Testis (tissue), 2 donors: ENCODE results near the gene FRMPD4.

Source experiments
- POLR2A ChIP-seq: fragments of 450-650 bp; IDR thresholded peaks from one replicate; pipeline ENCODE4 v1.6.1; 2017; ENCODE audit warnings: antibody characterized with exemption, mild to moderate bottlenecking, moderate library complexity
- TF ChIP-seq, protein P1 (sequence below), 3 experiments: fragments of 450-650 bp in 2 of 3; fragments of 200-600 bp in 1 of 3; sonication (generic) in 1 of 3; IDR thresholded peaks; one replicate each; pipeline ENCODE4 v1.5.1; 2016 to 2019; ENCODE audit warnings: antibody characterized with exemption in 3 of 3, mild to moderate bottlenecking in 2 of 3, moderate library complexity in 1 of 3

DNA sequence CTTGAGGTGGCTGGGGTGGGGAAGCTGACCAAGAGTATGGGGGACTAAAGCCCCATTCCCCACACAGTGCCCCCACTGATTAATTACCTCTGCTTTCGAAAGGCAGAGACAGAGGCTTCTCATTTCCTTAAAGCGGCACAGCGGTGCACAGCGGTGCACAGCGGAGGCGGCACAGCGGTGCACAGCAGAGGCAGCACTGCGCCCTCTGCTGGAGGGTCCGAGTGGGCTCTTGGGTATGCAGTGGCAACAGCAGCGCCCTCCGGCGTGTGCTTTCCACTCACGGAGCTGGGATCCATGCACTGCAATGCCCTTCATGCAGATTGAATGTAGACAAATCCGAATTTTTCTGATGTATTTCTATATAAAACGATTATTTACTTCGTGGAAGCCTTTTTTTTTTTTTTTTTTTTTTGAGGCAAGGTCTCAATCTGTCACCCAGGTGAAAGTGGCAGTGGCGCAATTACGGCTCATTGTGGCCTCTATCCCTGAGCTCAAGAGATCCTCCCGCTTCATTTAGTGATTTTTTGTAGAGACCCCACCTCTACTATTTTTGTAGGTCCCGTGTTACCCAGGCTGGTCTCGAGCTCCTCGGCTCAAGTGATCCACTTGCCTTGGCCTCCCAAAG is 633.3 kb downstream of the FRMPD4 start:
- no peak for TF ChIP-seq POLR2A
- TF ChIP-seq, protein P1, sequence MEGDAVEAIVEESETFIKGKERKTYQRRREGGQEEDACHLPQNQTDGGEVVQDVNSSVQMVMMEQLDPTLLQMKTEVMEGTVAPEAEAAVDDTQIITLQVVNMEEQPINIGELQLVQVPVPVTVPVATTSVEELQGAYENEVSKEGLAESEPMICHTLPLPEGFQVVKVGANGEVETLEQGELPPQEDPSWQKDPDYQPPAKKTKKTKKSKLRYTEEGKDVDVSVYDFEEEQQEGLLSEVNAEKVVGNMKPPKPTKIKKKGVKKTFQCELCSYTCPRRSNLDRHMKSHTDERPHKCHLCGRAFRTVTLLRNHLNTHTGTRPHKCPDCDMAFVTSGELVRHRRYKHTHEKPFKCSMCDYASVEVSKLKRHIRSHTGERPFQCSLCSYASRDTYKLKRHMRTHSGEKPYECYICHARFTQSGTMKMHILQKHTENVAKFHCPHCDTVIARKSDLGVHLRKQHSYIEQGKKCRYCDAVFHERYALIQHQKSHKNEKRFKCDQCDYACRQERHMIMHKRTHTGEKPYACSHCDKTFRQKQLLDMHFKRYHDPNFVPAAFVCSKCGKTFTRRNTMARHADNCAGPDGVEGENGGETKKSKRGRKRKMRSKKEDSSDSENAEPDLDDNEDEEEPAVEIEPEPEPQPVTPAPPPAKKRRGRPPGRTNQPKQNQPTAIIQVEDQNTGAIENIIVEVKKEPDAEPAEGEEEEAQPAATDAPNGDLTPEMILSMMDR (IDR thresholded peaks at IDR 0.05) = peak in 2 of 3 experiments; percentile 4 to 31
